Neural progenitor cell (in vitro differentiated cells): Measurements from ENCODE around the gene TTYH1. TPM values are rescaled to one million over a fixed set of nuclear protein-coding genes. Genes with fewer than 3 reads are reported as not detected.

Source experiments
- DNase-seq: peaks from one replicate; pipeline ENCODE4 v3.0.0-alpha.2; 2016; ENCODE audit warnings: low spot score
- H2AFZ ChIP-seq: fragments of 200-600 bp; sonication (generic); replicated peaks from 2 replicates; pipeline ENCODE4 v1.6.1; 2016; ENCODE audit warnings: antibody characterized with exemption
- H3F3A ChIP-seq: fragments of 200-600 bp; sonication (generic); 2 replicates; pipeline ENCODE4 v1.6.1; 2016; ENCODE audit warnings: antibody characterized with exemption, low read depth
- H3K27ac ChIP-seq: fragments of 200-600 bp; sonication (generic); 2 replicates; pipeline ENCODE4 v1.5.1; 2016; ENCODE audit warnings: mild to moderate bottlenecking
- H3K27me3 ChIP-seq: fragments of 200-600 bp; sonication (generic); 2 replicates; pipeline ENCODE4 v1.6.1; 2016; ENCODE audit warnings: mild to moderate bottlenecking, moderate library complexity
- H3K36me3 ChIP-seq: fragments of 200-600 bp; sonication (generic); 2 replicates; pipeline ENCODE4 v1.5.1; 2016
- H3K4me1 ChIP-seq: fragments of 200-600 bp; sonication (generic); 2 replicates; pipeline ENCODE4 v1.6.1; 2016; ENCODE audit warnings: mixed run types
- H3K4me2 ChIP-seq: fragments of 200-600 bp; sonication (generic); 2 replicates; pipeline ENCODE4 v1.6.1; 2016
- H3K4me3 ChIP-seq: fragments of 200-600 bp; sonication (generic); 2 replicates; pipeline ENCODE4 v1.5.1; 2016
- H3K79me2 ChIP-seq: fragments of 200-600 bp; sonication (generic); 2 replicates; pipeline ENCODE4 v1.6.1; 2016; ENCODE audit warnings: low read depth
- H3K9ac ChIP-seq: fragments of 200-600 bp; sonication (generic); 2 replicates; pipeline ENCODE4 v1.6.1; 2016
- H3K9me3 ChIP-seq: fragments of 200-600 bp; sonication (generic); 2 replicates; pipeline ENCODE4 v1.5.1; 2016; ENCODE audit warnings: low read depth
- H4K20me1 ChIP-seq: fragments of 200-600 bp; sonication (generic); 2 replicates; pipeline ENCODE4 v1.6.1; 2016; ENCODE audit warnings: low read depth
- H3K27ac Mint-ChIP-seq: 3 replicates; pipeline ENCODE4 v1.8.0; 2021; ENCODE audit warnings: mixed read lengths
- H3K27me3 Mint-ChIP-seq: 2 replicates; pipeline ENCODE4 v1.8.0; 2022; ENCODE audit warnings: low read depth, mild to moderate bottlenecking, inconsistent platforms, moderate library complexity, mixed read lengths; ENCODE audit not compliant: insufficient read depth
- H3K36me3 Mint-ChIP-seq: 3 replicates; pipeline ENCODE4 v1.8.0; 2021; ENCODE audit warnings: mixed read lengths
- H3K4me1 Mint-ChIP-seq: 3 replicates; pipeline ENCODE4 v1.8.0; 2021; ENCODE audit warnings: mixed read lengths
- H3K4me3 Mint-ChIP-seq: 3 replicates; pipeline ENCODE4 v1.8.0; 2021; ENCODE audit warnings: mild to moderate bottlenecking, moderate library complexity, mixed read lengths
- H3K9me3 Mint-ChIP-seq: 3 replicates; pipeline ENCODE4 v1.8.0; 2020; ENCODE audit warnings: mixed read lengths
- CTCF ChIP-seq: fragments of 200-600 bp; sonication (generic); IDR thresholded peaks from 2 replicates; pipeline ENCODE4 v1.5.1; 2017; ENCODE audit warnings: antibody characterized with exemption, mild to moderate bottlenecking
- EZH2 ChIP-seq: fragments of 200-600 bp; sonication (generic); IDR thresholded peaks from 2 replicates; pipeline ENCODE4 v1.6.1; 2017; ENCODE audit warnings: antibody characterized with exemption, mild to moderate bottlenecking, moderate library complexity
- EZH2phosphoT487 ChIP-seq: fragments of 200-600 bp; sonication (generic); IDR thresholded peaks from 2 replicates; pipeline ENCODE4 v1.6.1; 2017; ENCODE audit warnings: antibody characterized with exemption
- total RNA-seq: library from RNA; depleted of rRNA; stranded (reverse); fragments of >200 nt; gene quantifications from 2 replicates; pipeline ENCODE4 v1.2.3, GENCODE V29; 2015; ENCODE audit warnings: low replicate concordance

Gene TTYH1
- total RNA-seq, 1 donor from 2014 or later, result 34.2 TPM

GRCh38 chr19:54462047-54462654, 46.9 kb downstream of the TTYH1 start:
- H3F3A ChIP-seq, result peaks cover 45% of the 10 kb centered on the region
- H3K4me1 ChIP-seq, result no peaks in the 10 kb centered on the region
- no peaks in the 10 kb centered on the region for H3K9me3 ChIP-seq
- DNase-seq, result no peak
- no peaks in the 10 kb centered on the region for H3K79me2 ChIP-seq
- H2AFZ ChIP-seq, result no peak overlapping the region
- no peak overlapping the region for H3K27ac ChIP-seq
- Mint-ChIP-seq H3K27ac (no peak overlapping the region), H3K36me3 (peaks cover 17% of the 10 kb centered on the region), H3K4me3 (peak overlapping the region; percentile 51), H3K4me1 (peaks cover 11% of the 10 kb centered on the region), H3K27me3 (peaks cover 17% of the 10 kb centered on the region), H3K9me3 (no peaks in the 10 kb centered on the region)
- H4K20me1 ChIP-seq, result peaks cover 55% of the 10 kb centered on the region
- H3K4me2 ChIP-seq, result peak overlapping the region; percentile 88
- TF ChIP-seq EZH2 (no peak), EZH2phosphoT487 (no peak), CTCF (no peak)
- peaks cover 24% of the 10 kb centered on the region for H3K27me3 ChIP-seq
- no peak overlapping the region for H3K9ac ChIP-seq
- H3K4me3 ChIP-seq, result no peak overlapping the region
- no peaks in the 10 kb centered on the region for H3K36me3 ChIP-seq

- Mint-ChIP-seq H3K27ac (no peak overlapping the region), H3K9me3 (no peaks in the 10 kb centered on the region), H3K4me3 (no peak overlapping the region), H3K4me1 (peaks cover 11% of the 10 kb centered on the region), H3K27me3 (peaks cover 17% of the 10 kb centered on the region), H3K36me3 (peaks cover 17% of the 10 kb centered on the region)
- Histone ChIP-seq H3K27ac (peak overlapping the region; percentile 27), H3K9ac (no peak overlapping the region), H3K4me1 (no peaks in the 10 kb centered on the region), H3K79me2 (no peaks in the 10 kb centered on the region), H3K27me3 (peaks cover 31% of the 10 kb centered on the region), H4K20me1 (peaks cover 48% of the 10 kb centered on the region), H2AFZ (peak overlapping the region; percentile 23), H3K9me3 (no peaks in the 10 kb centered on the region), H3K4me3 (peak overlapping the region; percentile 56), H3F3A (peaks cover 45% of the 10 kb centered on the region), H3K36me3 (no peaks in the 10 kb centered on the region), H3K4me2 (peak overlapping the region; percentile 88)
- TF ChIP-seq CTCF (peak; percentile 51), EZH2 (no peak), EZH2phosphoT487 (no peak)
- DNase-seq, result peak; percentile 81
These were observed 47.6 kb downstream of the TTYH1 start for GRCh38 chr19:54462655-54463530.

DNA sequence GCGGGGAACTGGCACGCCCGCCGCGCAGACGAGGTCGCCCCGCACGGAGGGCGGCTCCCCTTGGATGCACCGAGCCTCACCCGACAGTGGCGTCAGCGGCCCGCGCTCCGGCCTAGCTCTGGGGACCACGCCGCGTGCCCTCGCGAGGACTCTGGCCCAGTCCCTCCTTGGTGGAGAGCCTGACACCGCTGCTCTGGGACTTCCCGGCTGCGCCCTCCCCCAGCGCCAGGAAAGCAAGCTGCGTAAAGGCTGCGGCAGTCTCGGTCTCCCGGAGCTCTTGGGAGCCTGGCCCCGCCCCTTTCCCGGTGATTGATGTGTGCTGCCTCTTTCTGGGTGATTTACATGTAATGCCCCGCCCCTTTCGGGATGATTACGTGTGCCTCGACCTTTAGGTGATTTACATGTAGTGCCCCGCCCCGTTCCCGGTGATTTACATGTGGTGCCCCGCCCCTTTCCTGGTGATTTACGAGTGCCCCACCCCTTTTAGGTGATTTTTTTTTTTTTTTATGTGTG, 48.3 kb downstream of the TTYH1 start, which contains the start of gene LENG9:
TSS of gene LENG9 (minus strand) at position 248 of the 513 bp plus-strand sequence. CDS start 252 bp downstream, outside the sequence.
- Mint-ChIP-seq H3K4me3 (peak within 1 kb of the TSS; percentile 85), H3K9me3 (no peaks in the 10 kb centered on the region), H3K27ac (peak within 1 kb of the TSS; percentile 44), H3K27me3 (peaks cover 15% of the 10 kb centered on the region), H3K36me3 (peaks cover 10% of the 10 kb centered on the region), H3K4me1 (peaks cover 11% of the 10 kb centered on the region)
- H3K9me3 ChIP-seq, result no peaks in the 10 kb centered on the region
- no peaks in the 10 kb centered on the region for H3K79me2 ChIP-seq
- H3K4me1 ChIP-seq, result no peaks in the 10 kb centered on the region
- H4K20me1 ChIP-seq, result peaks cover 41% of the 10 kb centered on the region
- H2AFZ ChIP-seq, result peak within 1 kb of the TSS; percentile 52
- DNase-seq, result peak; percentile 99
- H3F3A ChIP-seq, result peaks cover 45% of the 10 kb centered on the region
- H3K36me3 ChIP-seq, result no peaks in the 10 kb centered on the region
- H3K9ac ChIP-seq, result no peak within 1 kb of the TSS
- H3K4me3 ChIP-seq, result peak within 1 kb of the TSS; percentile 56
- H3K4me2 ChIP-seq, result peak within 1 kb of the TSS; percentile 88
- TF ChIP-seq EZH2, result no peak
- no peak for TF ChIP-seq CTCF
- no peak for TF ChIP-seq EZH2phosphoT487
- peaks cover 38% of the 10 kb centered on the region for H3K27me3 ChIP-seq
- H3K27ac ChIP-seq, result peak within 1 kb of the TSS; percentile 84
